Ovary (tissue), 9 donors: ENCODE data around the gene MCRS1. TPM values are rescaled to one million over a fixed set of nuclear protein-coding genes. Genes with fewer than 3 reads are reported as not detected.

Source experiments
- DNase-seq, 5 donors: peaks; one replicate each; pipeline ENCODE4 v3.0.0-alpha.2; 2019 to 2020
- H3K27ac ChIP-seq, 2 donors: fragments of 200-600 bp; one replicate each; pipeline versions ENCODE4 v1.5.1 to v1.8.0; 2019 to 2022
- H3K27me3 ChIP-seq: fragments of 200-600 bp; one replicate; pipeline ENCODE4 v1.8.0; 2022
- H3K36me3 ChIP-seq: fragments of 200-600 bp; sonication (generic); one replicate; pipeline ENCODE4 v1.5.1; 2019
- H3K4me1 ChIP-seq: one replicate; pipeline ENCODE4 v1.8.1; 2013; ENCODE audit warnings: mild to moderate bottlenecking, moderate library complexity; ENCODE audit not compliant: insufficient read depth
- H3K4me3 ChIP-seq: fragments of 200-600 bp; sonication (generic); one replicate; pipeline ENCODE4 v1.5.1; 2017
- H3K9me3 ChIP-seq, 2 donors: fragments of 200-600 bp in 1 of 2; sonication (generic) in 1 of 2; one replicate each; pipeline versions ENCODE4 v1.5.1 to v1.8.1; 2013 to 2019; ENCODE audit warnings: mild to moderate bottlenecking in 1 of 2, moderate library complexity in 1 of 2
- EP300 ChIP-seq: sonication (generic); formaldehyde crosslinking; IDR thresholded peaks from one replicate; pipeline ENCODE4 v1.6.1; 2017; ENCODE audit warnings: antibody characterized with exemption
- POLR2A ChIP-seq: fragments of 450-650 bp; IDR thresholded peaks from one replicate; pipeline ENCODE4 v1.6.1; 2017; ENCODE audit warnings: antibody characterized with exemption, mild to moderate bottlenecking, moderate library complexity
- WGBS, 3 donors: extraction: QIAGEN DNeasy Blood & Tissue Kit in 1 of 3; methylation state at CpG; one replicate each; pipeline versions ENCODE4 v1.1.5 to v1.1.7; 2013 to 2017; 5-methylcytosine and 5-hydroxymethylcytosine counted together
- intact Hi-C, 4 donors: fragments of 100-400 bp; cut with DNase I; formaldehyde crosslinking; loops; one replicate each; pipeline versions ENCODE4 v1.11.0 to v1.15.1; 2022 to 2023
- polyA plus RNA-seq, 2 donors: library from polyadenylated mRNA; stranded (reverse); fragments of 200-250 nt in 1 of 2; fragments of 350-450 nt in 1 of 2; fragmentation: Illumina TruSeq in 1 of 2; extraction: RNeasy Lipid Tissue Mini Kit (QIAGEN cat#74804) in 1 of 2; gene quantifications; one replicate each; pipeline ENCODE4 v1.2.3, GENCODE V29; 2013 to 2014
- total RNA-seq, 7 donors: library from RNA; depleted of rRNA in 2 of 7; stranded (reverse); fragments of >200 nt in 2 of 7; fragmentation: NEBNext Ultra II Directional in 3 of 7; extraction: Animal tissue kit (Norgen Biotek cat#: 25700) in 3 of 7; gene quantifications; one replicate each; pipeline versions ENCODE4 v1.1.0 to v1.2.4, GENCODE V29; 2016 to 2023
- TF ChIP-seq, protein P1 (sequence below), 3 donors: fragments of 450-650 bp in 2 of 3; fragments of 200-600 bp in 1 of 3; IDR thresholded peaks; one replicate each; pipeline versions ENCODE4 v1.5.1 to v1.8.0; 2016 to 2022; ENCODE audit warnings: antibody characterized with exemption in 3 of 3, mild to moderate bottlenecking in 1 of 3
- donor health status: DM: no; HTN: no; CAD: no; lungs with moderate emphysema.
- donor health status: DM: no; HTN: no; CAD: no.
- donor health status: Bipolar disorder and iron deficiency.
- donor health status: DM: yes; HTN: yes; CAD: no.
- donor health status: DM: no; HTN: no; CAD: no.
- donor health status: DM: yes; HTN: yes; CAD: no.

Gene MCRS1
- total and polyA plus RNA-seq, 9 donors = 14.7 to 56.2 (median 39.5) TPM

DNA sequence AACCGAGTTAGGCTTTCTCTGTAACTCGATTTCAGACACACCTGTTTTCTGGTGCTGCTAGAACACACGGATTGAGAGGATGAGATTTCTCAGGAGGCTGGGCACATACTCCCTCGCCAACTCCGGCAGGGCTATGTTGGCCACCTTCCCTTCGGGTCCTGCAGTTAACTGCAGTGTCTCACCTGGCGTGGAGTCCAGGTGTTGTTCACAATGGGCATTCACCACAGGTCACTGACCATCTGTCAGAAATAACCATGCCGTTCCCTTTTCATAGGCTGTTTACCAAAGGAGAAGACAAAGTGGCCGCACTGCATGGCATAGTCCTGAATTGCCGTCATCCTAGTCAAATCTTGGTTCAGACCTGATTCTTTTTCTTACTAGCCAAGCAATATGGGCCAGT is 34.6 kb downstream of the MCRS1 start:
- Histone ChIP-seq H3K27me3 (no peaks in the 10 kb centered on the region), H3K27ac (no peak overlapping the region), H3K36me3 (no peaks in the 10 kb centered on the region), H3K4me3 (no peak overlapping the region), H3K4me1 (no peaks in the 10 kb centered on the region), H3K9me3 (no peaks in the 10 kb centered on the region)
- WGBS, 3 donors = 80 to 84% (median 82%) methylated on average over 10 of the region's 10 CpGs
- intact Hi-C loops = no loop called here
- no peak for DNase-seq
- TF ChIP-seq POLR2A = no peak
- TF ChIP-seq, protein P1, sequence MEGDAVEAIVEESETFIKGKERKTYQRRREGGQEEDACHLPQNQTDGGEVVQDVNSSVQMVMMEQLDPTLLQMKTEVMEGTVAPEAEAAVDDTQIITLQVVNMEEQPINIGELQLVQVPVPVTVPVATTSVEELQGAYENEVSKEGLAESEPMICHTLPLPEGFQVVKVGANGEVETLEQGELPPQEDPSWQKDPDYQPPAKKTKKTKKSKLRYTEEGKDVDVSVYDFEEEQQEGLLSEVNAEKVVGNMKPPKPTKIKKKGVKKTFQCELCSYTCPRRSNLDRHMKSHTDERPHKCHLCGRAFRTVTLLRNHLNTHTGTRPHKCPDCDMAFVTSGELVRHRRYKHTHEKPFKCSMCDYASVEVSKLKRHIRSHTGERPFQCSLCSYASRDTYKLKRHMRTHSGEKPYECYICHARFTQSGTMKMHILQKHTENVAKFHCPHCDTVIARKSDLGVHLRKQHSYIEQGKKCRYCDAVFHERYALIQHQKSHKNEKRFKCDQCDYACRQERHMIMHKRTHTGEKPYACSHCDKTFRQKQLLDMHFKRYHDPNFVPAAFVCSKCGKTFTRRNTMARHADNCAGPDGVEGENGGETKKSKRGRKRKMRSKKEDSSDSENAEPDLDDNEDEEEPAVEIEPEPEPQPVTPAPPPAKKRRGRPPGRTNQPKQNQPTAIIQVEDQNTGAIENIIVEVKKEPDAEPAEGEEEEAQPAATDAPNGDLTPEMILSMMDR (IDR thresholded peaks at IDR 0.05) = no peak
- no peak for TF ChIP-seq EP300

DNA sequence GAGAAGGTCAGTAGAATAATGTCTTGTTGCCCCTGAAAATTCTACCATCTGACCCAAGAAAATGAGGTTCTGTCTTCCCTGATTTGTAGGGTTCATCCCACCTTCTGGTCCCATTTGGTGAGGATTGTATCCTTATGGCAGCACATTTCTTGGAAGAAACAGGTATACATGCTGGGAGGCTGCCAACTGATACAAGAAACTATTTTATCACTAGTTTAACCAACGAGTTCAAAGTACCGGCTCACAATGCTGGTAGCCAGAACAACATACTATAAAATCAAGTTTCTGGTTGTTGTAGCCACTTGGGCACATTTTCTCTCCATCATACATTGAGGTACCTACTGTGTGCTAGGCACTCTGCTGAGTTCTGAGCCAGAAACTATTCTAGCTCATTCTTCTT is 36.2 kb downstream of the MCRS1 start:
- TF ChIP-seq EP300 (no peak), POLR2A (no peak)
- TF ChIP-seq, protein P1 (IDR thresholded peaks at IDR 0.05) = no peak

DNA sequence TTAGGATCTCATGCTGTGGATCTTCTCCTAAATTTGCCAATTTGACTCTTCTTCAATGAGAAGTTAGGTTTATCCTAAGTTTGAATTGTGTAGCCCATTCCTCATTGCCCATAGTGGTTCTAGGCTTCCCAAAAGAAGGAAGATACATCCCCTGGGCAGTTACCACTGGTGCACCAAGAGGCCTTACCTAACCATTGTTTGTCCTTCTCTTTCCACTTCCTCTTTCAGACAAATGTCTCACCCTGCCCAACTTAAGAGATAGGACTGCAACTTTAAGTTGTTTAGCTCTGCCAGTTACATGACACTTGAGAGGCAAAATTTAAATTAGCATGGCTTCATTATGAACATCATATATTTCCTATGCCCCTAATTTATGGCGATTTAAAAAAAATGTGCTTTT is 38.5 kb downstream of the MCRS1 start:
- no peaks in the 10 kb centered on the region for H3K9me3 ChIP-seq
- WGBS, 3 donors = 95 to 98% (median 96%) methylated on average over 1 of the region's 1 CpG
- no peak overlapping the region for H3K4me3 ChIP-seq
- intact Hi-C loops = loop anchor here in 1 of 4 donors (10.0 kb wide), 1 partner anchor 245 kb away; no protein-coding TSS in a partner anchor
- H3K4me1 ChIP-seq = no peaks in the 10 kb centered on the region
- no peak for TF ChIP-seq POLR2A
- TF ChIP-seq, protein P1 (IDR thresholded peaks at IDR 0.05) = no peak
- TF ChIP-seq EP300 = no peak
- DNase-seq = no peak
- no peak overlapping the region for H3K27ac ChIP-seq
- H3K36me3 ChIP-seq = no peaks in the 10 kb centered on the region
- no peaks in the 10 kb centered on the region for H3K27me3 ChIP-seq

More for the DNA sequence above, 36.2 kb downstream of the MCRS1 start:
- intact Hi-C loops = no loop called here
- H3K4me1 ChIP-seq = no peaks in the 10 kb centered on the region
- no peak overlapping the region for H3K27ac ChIP-seq
- 29 to 61% (median 52%) methylated on average over 2 of the region's 2 CpGs for WGBS, 3 donors
- no peaks in the 10 kb centered on the region for H3K36me3 ChIP-seq
- DNase-seq = no peak
- H3K4me3 ChIP-seq = no peak overlapping the region
- H3K9me3 ChIP-seq = no peaks in the 10 kb centered on the region
- no peaks in the 10 kb centered on the region for H3K27me3 ChIP-seq

DNA sequence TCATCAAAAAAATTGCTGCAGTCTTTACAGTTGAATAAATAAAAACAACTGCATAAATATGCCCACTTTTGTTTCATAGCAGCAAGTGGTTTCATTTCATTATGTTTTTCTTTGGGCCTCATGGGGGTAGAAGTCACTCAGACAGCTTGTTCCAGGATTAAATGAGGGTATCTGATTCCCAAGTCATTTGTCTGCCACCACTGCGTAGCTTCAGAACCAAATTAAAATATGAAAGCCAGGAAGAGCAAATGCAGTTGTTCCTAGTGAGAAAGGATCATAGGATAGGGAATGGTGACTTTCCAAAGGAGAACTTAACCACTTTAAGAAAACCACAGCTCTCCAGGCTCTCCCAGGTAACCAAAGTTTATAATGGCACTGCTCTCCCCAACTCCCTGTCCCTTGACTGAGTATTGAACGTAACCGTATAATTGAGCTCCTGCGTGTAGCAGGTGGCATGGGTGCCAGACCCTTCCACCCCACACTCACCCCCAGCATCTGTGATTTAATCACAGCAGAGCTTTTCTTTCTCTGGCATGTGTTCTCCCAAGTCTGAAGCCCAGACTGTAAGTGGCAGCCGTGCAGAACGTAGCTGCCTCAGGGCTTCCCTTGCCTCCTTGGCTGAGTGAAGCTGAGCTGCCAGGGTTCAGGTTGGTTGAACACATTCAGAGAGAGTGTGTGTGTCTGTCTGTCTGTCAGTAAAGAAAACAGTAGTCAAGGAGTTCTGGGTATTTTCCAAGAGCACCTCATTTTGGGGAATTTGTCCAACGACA is 40.4 kb downstream of the MCRS1 start:
- WGBS, 3 donors = 92 to 94% (median 93%) methylated on average over 7 of the region's 7 CpGs
- intact Hi-C loops = loop anchor here in 1 of 4 donors (10.0 kb wide), 1 partner anchor 243 kb away; no protein-coding TSS in a partner anchor

More for the DNA sequence above, 40.4 kb downstream of the MCRS1 start:
- Histone ChIP-seq H3K36me3 (no peaks in the 10 kb centered on the region), H3K27ac (no peak overlapping the region), H3K9me3 (no peaks in the 10 kb centered on the region), H3K4me1 (no peaks in the 10 kb centered on the region), H3K27me3 (no peaks in the 10 kb centered on the region), H3K4me3 (no peak overlapping the region)
- no peak for DNase-seq
- TF ChIP-seq, protein P1 (IDR thresholded peaks at IDR 0.05) = no peak
- no peak for TF ChIP-seq EP300
- no peak for TF ChIP-seq POLR2A
